Panc1 (cell line): Measurements from ENCODE around the gene RARS2.

ENCODE experiments used
- POLR2AphosphoS5 ChIP-seq: IDR thresholded peaks from 2 replicates; pipeline ENCODE4 v1.6.1; 2012; ENCODE audit warnings: mild to moderate bottlenecking, low read depth, low read length, moderate library complexity
- SIN3A ChIP-seq: IDR thresholded peaks from 2 replicates; pipeline ENCODE4 v1.6.1; 2012; ENCODE audit warnings: low read depth, mild to moderate bottlenecking, low read length, moderate library complexity, borderline replicate concordance; ENCODE audit not compliant: insufficient read depth
- TF ChIP-seq, protein P1 (sequence below): fragments of 450-650 bp; IDR thresholded peaks from 2 replicates; pipeline ENCODE4 v1.5.1; 2017; ENCODE audit warnings: mild to moderate bottlenecking
- TF ChIP-seq, protein P2 (sequence below), 2 experiments: IDR thresholded peaks; 2 replicates each; pipeline ENCODE4 v1.6.1; 2011 to 2012; ENCODE audit warnings: low read depth in 2 of 2, control low read depth in 1 of 2, low read length in 1 of 2, mild to moderate bottlenecking in 1 of 2, moderate library complexity in 1 of 2; ENCODE audit not compliant: insufficient read depth in 1 of 2

DNA sequence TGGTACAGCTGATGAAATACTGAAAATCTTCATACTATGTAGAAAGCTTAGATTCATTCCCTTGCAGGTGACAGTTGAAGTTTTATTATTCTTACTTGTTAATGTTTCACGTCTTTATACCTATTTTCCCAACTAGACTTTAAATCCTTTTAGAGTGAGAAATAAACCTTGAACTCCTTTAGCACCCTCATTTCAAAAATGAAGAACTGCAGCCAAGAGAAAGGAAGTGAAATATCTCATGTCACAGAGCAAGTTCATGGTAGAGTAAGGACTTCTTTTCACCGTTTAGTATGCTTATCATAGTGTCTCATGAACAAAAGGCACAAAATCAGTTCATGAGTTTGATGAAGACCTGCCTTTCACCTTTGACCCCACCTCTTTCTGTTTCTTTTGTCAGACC lies 38.6 kb upstream of the RARS2 start:
- TF ChIP-seq, protein P1, sequence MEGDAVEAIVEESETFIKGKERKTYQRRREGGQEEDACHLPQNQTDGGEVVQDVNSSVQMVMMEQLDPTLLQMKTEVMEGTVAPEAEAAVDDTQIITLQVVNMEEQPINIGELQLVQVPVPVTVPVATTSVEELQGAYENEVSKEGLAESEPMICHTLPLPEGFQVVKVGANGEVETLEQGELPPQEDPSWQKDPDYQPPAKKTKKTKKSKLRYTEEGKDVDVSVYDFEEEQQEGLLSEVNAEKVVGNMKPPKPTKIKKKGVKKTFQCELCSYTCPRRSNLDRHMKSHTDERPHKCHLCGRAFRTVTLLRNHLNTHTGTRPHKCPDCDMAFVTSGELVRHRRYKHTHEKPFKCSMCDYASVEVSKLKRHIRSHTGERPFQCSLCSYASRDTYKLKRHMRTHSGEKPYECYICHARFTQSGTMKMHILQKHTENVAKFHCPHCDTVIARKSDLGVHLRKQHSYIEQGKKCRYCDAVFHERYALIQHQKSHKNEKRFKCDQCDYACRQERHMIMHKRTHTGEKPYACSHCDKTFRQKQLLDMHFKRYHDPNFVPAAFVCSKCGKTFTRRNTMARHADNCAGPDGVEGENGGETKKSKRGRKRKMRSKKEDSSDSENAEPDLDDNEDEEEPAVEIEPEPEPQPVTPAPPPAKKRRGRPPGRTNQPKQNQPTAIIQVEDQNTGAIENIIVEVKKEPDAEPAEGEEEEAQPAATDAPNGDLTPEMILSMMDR = no peak
- TF ChIP-seq SIN3A = no peak
- TF ChIP-seq POLR2AphosphoS5 = no peak
- TF ChIP-seq, protein P2, sequence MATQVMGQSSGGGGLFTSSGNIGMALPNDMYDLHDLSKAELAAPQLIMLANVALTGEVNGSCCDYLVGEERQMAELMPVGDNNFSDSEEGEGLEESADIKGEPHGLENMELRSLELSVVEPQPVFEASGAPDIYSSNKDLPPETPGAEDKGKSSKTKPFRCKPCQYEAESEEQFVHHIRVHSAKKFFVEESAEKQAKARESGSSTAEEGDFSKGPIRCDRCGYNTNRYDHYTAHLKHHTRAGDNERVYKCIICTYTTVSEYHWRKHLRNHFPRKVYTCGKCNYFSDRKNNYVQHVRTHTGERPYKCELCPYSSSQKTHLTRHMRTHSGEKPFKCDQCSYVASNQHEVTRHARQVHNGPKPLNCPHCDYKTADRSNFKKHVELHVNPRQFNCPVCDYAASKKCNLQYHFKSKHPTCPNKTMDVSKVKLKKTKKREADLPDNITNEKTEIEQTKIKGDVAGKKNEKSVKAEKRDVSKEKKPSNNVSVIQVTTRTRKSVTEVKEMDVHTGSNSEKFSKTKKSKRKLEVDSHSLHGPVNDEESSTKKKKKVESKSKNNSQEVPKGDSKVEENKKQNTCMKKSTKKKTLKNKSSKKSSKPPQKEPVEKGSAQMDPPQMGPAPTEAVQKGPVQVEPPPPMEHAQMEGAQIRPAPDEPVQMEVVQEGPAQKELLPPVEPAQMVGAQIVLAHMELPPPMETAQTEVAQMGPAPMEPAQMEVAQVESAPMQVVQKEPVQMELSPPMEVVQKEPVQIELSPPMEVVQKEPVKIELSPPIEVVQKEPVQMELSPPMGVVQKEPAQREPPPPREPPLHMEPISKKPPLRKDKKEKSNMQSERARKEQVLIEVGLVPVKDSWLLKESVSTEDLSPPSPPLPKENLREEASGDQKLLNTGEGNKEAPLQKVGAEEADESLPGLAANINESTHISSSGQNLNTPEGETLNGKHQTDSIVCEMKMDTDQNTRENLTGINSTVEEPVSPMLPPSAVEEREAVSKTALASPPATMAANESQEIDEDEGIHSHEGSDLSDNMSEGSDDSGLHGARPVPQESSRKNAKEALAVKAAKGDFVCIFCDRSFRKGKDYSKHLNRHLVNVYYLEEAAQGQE (IDR thresholded peaks at IDR 0.05; ENCODE audit: insufficient read depth in 1 of 2, low read depth in 2 of 2, low read length in 1 of 2) = no peak
